ENCODE data around the gene IFITM10.

The IFITM10 gene

DNA sequence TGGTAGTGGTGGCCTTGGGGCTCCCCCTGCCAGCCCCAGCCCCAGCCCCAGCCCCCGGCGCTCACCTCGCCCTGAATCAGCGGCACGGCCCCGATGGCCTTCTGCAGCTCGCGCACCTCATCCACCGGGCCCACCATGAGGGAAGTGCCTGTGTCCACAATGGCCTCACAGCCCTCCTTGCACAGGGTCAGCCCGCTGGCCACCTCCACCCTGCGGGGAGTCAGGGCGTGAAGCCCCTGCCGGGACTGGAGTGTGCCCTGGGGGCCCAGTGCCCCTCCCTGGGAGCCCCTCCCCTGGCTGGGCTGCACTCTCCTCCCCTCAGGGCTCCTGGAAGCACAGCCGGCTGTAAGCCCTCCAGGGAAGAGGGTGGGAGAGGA is 3.5 kb upstream of the IFITM10 start:
- H3K36me3 ChIP-seq (ENCODE audit: control insufficient read depth, insufficient read depth, low read length, severe bottlenecking) = peaks cover 68% of the 10 kb centered on the region
- H3K9ac ChIP-seq (ENCODE audit: low read length) = no peak overlapping the region
- peaks cover 27% of the 10 kb centered on the region for H3K4me1 ChIP-seq (ENCODE audit: control insufficient read depth, insufficient read depth, low read length)
- H3K4me3 ChIP-seq (ENCODE audit: low read length) = no peak overlapping the region
- H3K27me3 ChIP-seq (replicated peaks; ENCODE audit: control insufficient read depth, insufficient read depth, low read length) = no peaks in the 10 kb centered on the region
- no peaks in the 10 kb centered on the region for H3K9me3 ChIP-seq (ENCODE audit: control insufficient read depth, low read length)
- no peak for DNase-seq (ENCODE audit: low read depth)

DNA sequence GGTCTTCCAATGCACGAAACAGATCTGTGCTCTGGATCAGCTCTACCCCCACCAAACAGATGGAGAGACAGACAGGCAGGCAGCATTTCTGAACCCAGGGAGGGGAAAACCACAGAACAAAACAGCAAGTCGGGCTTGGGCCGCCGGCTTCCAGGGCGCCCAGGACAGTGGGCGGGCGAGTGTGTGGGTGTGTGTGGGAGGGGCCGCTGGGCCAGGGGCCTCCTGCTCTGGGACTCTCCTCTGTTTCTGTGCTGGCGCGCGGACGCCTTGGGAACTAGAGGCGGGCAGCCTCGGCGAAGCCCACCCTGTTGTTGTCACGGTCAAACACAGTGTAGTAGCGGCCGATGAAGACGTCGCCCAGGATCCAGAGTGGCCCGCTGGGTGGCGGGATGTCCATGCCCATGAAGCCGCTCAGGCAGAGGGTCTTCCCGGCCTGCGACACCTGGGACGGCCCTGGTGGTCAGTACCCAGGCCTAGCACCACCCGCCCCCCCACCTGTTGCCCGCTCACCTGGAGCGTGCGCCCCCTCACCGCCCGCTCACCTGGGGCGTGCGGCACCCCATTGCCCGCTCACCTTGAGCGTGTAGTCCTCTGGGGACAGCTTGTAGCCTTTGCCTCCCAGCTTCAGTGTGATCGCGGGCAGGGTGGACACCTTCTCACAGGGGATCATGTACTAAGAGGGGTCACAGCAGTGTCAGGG is 3.0 kb upstream of the IFITM10 start:
- H3K4me1 ChIP-seq (ENCODE audit: control insufficient read depth, insufficient read depth, low read length) = peaks cover 27% of the 10 kb centered on the region
- no peaks in the 10 kb centered on the region for H3K27me3 ChIP-seq (replicated peaks; ENCODE audit: control insufficient read depth, insufficient read depth, low read length)
- H3K9me3 ChIP-seq (ENCODE audit: control insufficient read depth, low read length) = no peaks in the 10 kb centered on the region
- H3K4me3 ChIP-seq (ENCODE audit: low read length) = no peak overlapping the region
- DNase-seq (ENCODE audit: low read depth) = no peak
- H3K9ac ChIP-seq (ENCODE audit: low read length) = no peak overlapping the region
- H3K36me3 ChIP-seq (ENCODE audit: control insufficient read depth, insufficient read depth, low read length, severe bottlenecking) = peaks cover 63% of the 10 kb centered on the region

DNA sequence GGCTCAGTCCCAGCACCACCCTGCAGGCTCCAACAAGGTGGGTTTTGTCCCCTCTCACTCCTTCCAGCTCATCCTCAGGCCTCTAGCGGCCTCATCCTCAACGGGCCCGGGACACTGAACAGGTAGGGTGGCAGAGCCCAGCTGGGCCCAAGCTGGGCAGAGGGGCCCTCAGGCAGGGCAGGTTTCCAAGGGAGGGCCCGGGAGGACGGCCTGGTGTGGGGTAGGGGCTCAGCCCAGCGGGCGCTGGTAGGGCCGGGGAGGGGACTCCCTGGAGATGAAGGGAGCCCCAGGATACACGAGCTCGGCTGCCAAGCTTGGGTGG is 2.5 kb upstream of the IFITM10 start:
- Histone ChIP-seq H3K27me3 (replicated peaks; ENCODE audit: control insufficient read depth, insufficient read depth, low read length) (no peaks in the 10 kb centered on the region), H3K4me1 (ENCODE audit: control insufficient read depth, insufficient read depth, low read length) (peaks cover 27% of the 10 kb centered on the region), H3K4me3 (ENCODE audit: low read length) (no peak overlapping the region), H3K9ac (ENCODE audit: low read length) (peak overlapping the region; percentile 22), H3K9me3 (ENCODE audit: control insufficient read depth, low read length) (no peaks in the 10 kb centered on the region), H3K36me3 (ENCODE audit: control insufficient read depth, insufficient read depth, low read length, severe bottlenecking) (peaks cover 59% of the 10 kb centered on the region)
- DNase-seq (ENCODE audit: low read depth) = no peak

DNA sequence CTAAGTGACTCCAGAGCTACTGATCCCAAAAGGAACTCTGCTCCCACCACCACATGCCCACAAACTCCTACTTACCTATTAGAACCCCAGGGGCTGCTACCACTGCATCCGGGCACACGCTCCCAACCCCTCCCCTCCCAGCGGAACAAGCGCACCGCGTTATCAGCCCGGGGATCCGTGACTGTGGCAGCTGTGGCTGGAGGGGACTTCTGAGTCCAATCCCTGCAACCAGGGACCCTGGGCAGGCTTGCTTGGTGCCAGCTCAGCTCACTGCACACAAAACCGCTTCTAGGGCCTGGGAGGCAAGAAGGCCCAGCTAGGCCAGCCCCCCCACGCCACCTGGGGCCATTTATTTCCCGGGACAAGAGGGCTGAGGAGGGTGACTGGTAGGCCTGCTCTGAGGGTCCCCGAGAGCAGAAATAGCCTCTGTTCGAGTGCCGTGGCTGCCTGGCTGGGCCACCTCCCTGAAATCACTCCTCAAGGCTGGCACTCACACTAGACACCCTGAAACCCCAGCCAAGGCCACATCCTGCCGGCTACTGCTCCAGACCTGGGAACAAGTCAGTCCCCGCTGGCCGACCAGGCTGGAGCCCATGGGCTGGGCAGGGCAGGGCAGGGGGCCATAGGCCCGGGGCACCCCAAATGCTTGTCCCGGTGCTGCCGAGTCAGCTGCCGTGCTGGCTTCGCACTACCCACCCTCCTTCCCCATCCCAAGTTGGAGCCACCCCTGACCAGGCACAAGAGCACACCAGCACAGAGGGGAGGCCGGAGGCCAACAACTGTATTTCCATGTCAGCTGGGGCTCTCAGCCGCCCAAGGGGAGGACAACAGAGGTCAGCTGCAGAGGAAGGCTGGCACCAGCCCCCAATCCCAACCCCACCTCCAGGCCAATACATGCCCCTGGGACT is 1.9 kb upstream of the IFITM10 start:
- no peaks in the 10 kb centered on the region for H3K27me3 ChIP-seq (replicated peaks; ENCODE audit: control insufficient read depth, insufficient read depth, low read length)
- peak overlapping the region; percentile 22 for H3K9ac ChIP-seq (ENCODE audit: low read length)
- DNase-seq (ENCODE audit: low read depth) = no peak
- H3K4me3 ChIP-seq (ENCODE audit: low read length) = no peak overlapping the region
- H3K36me3 ChIP-seq (ENCODE audit: control insufficient read depth, insufficient read depth, low read length, severe bottlenecking) = peaks cover 55% of the 10 kb centered on the region
- H3K9me3 ChIP-seq (ENCODE audit: control insufficient read depth, low read length) = no peaks in the 10 kb centered on the region
- peaks cover 32% of the 10 kb centered on the region for H3K4me1 ChIP-seq (ENCODE audit: control insufficient read depth, insufficient read depth, low read length)

DNA sequence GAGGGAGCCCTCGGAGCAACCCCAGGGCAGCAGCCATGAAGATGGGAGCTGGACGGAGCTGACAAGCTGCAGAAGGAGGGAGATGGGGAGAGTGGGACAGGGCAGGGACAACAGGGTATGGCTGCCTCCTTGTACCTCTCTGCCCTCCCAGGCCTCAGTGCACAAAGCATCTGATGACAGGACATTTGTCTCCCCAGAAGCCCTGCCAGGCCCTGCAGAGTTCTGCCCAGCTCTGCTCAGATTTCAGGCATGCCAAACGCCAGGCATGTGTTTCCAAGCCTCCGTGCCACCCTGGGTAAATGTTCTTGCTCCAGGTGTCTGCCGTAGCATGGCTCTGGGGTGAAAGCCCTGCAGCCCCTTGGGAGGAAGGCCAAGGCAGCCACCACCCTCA is 1.1 kb upstream of the IFITM10 start:
- peaks cover 48% of the 10 kb centered on the region for H3K36me3 ChIP-seq (ENCODE audit: control insufficient read depth, insufficient read depth, low read length, severe bottlenecking)
- H3K9me3 ChIP-seq (ENCODE audit: control insufficient read depth, low read length) = no peaks in the 10 kb centered on the region
- no peak for DNase-seq (ENCODE audit: low read depth)
- H3K27me3 ChIP-seq (replicated peaks; ENCODE audit: control insufficient read depth, insufficient read depth, low read length) = no peaks in the 10 kb centered on the region
- peak overlapping the region; percentile 77 for H3K9ac ChIP-seq (ENCODE audit: low read length)
- peaks cover 32% of the 10 kb centered on the region for H3K4me1 ChIP-seq (ENCODE audit: control insufficient read depth, insufficient read depth, low read length)
- no peak overlapping the region for H3K4me3 ChIP-seq (ENCODE audit: low read length)

DNA sequence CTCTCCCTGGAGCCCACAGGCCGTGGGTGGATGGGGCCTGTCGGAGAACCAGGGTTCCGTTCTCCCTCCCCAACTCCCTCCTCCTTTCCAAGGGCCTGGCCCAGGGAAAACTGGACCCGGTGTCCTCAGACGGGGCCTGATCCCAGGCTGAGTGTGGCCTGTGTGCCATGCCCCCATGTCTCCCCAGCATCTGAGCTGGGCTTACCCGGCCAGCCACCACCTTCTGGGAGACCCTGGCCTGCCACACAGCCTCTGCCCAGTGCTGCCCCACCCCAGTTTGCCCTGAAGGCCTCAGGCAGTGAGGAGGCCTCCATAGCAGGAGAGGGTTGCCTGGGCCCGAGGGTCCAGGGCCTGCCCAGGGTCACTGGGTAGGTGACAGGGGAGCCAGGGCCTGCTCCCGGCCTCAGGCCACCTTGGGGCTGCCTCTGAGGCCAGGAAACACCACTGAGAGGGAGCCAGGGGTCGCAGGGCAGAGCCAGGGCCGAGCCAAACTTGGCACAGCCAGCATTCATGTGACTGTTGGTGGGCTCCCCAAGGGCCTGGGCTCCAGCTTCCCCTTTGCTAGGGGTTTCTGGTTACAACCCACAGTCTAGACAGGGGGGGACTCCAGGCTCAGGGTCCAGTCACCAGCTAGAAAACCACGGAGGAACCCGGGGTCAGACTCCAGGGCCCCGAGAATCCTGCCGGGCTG is 590 bp upstream of the IFITM10 start:
- Histone ChIP-seq H3K36me3 (ENCODE audit: control insufficient read depth, insufficient read depth, low read length, severe bottlenecking) (peaks cover 43% of the 10 kb centered on the region), H3K4me1 (ENCODE audit: control insufficient read depth, insufficient read depth, low read length) (peaks cover 32% of the 10 kb centered on the region), H3K27me3 (replicated peaks; ENCODE audit: control insufficient read depth, insufficient read depth, low read length) (no peaks in the 10 kb centered on the region), H3K4me3 (ENCODE audit: low read length) (no peak overlapping the region), H3K9me3 (ENCODE audit: control insufficient read depth, low read length) (no peaks in the 10 kb centered on the region), H3K9ac (ENCODE audit: low read length) (peak overlapping the region; percentile 77)
- DNase-seq (ENCODE audit: low read depth) = no peak

DNA sequence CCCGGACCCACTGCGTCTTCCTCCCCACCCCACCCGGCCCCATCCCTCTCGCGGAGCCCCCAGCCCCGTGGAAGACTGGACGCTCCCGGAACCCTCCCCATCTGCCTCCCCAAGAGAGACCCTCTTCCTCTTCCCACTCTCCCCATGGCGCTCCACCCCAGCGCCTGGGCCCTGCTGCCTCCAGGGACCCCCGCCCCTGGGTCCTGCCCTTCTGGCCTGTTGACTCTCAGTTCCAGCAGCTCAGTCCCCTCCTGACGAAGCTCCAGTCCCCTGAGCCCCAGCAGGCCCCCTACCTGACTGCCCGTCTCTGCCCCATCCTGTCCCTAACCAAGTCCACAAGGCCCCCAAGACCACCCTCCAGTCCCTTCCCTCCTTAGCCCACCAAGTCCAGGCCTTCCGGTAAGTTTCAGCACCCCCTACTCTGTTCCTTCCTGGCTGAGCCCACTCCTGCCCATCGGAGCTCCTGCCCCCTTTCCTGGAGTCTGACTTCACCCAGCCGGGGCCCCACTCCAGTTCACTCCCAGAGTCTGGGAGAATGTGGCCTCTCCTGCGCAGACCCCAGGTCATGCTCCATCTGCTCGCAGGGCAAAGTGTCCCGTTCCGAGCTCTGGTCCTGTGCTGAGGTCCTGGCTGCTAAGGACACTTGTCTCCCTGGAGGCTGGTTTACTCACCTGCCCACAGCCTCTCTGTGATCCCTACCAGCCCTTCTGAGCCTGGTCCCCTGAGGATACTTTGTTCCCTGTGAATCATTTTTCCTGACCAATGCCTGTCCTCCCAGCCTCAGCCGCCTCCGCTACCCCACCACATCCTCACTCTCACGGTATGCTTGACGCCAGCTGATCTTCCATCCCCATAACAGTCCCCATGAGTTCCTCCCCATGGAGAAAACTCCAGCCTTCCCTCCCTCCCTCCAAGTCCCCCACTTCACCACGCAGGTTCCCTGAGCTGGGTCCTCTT is 722 bp downstream of the IFITM10 start:
- H3K36me3 ChIP-seq (ENCODE audit: control insufficient read depth, insufficient read depth, low read length, severe bottlenecking) = peaks cover 30% of the 10 kb centered on the region
- H3K4me1 ChIP-seq (ENCODE audit: control insufficient read depth, insufficient read depth, low read length) = peaks cover 39% of the 10 kb centered on the region
- no peaks in the 10 kb centered on the region for H3K27me3 ChIP-seq (replicated peaks; ENCODE audit: control insufficient read depth, insufficient read depth, low read length)
- peak overlapping the region; percentile 77 for H3K9ac ChIP-seq (ENCODE audit: low read length)
- peak overlapping the region; percentile 79 for H3K4me3 ChIP-seq (ENCODE audit: low read length)
- peak; percentile 81 for DNase-seq (ENCODE audit: low read depth)
- no peaks in the 10 kb centered on the region for H3K9me3 ChIP-seq (ENCODE audit: control insufficient read depth, low read length)

DNA sequence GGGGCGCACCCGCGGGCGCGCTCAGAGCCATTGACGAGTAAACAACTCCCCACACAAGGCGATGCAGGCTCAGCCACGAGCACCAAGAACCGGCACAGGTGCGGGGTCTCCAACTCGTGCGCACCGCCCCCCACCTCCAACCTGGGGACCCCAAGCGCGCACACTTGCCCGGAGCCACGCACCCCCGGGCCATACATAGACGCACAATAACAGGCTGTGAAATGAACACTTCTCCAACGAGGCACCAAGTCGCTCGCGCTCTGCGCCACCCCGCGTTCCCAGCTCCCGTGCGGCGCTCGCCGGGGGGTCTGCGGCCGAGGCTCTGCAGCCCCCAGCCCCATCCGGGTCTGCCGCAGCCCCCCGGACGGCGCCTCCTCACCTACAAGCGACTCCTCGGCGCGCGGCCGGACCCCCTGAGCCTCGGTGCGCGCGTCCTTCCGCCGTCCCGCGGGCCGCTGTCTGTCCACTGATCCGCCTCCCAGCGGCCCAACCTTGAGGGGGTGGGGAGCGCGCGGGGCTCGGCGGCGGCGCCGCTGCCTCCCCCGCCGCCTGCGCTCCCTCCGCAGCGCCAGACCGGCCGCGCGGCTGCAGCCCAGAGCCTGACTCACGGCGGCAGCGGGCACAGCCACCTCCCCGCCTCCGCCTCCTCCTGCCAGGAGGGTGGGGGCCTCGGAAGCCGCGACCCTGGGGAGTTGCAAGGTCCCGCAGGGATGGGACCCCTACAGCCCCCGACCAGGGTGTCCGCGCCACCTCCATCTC is 1.6 kb downstream of the IFITM10 start:
- Histone ChIP-seq H3K27me3 (replicated peaks; ENCODE audit: control insufficient read depth, insufficient read depth, low read length) (no peaks in the 10 kb centered on the region), H3K36me3 (ENCODE audit: control insufficient read depth, insufficient read depth, low read length, severe bottlenecking) (peaks cover 22% of the 10 kb centered on the region), H3K4me1 (ENCODE audit: control insufficient read depth, insufficient read depth, low read length) (peaks cover 46% of the 10 kb centered on the region), H3K9me3 (ENCODE audit: control insufficient read depth, low read length) (no peaks in the 10 kb centered on the region), H3K9ac (ENCODE audit: low read length) (peak overlapping the region; percentile 77), H3K4me3 (ENCODE audit: low read length) (peak overlapping the region; percentile 79)
- DNase-seq (ENCODE audit: low read depth) = peak; percentile 64

DNA sequence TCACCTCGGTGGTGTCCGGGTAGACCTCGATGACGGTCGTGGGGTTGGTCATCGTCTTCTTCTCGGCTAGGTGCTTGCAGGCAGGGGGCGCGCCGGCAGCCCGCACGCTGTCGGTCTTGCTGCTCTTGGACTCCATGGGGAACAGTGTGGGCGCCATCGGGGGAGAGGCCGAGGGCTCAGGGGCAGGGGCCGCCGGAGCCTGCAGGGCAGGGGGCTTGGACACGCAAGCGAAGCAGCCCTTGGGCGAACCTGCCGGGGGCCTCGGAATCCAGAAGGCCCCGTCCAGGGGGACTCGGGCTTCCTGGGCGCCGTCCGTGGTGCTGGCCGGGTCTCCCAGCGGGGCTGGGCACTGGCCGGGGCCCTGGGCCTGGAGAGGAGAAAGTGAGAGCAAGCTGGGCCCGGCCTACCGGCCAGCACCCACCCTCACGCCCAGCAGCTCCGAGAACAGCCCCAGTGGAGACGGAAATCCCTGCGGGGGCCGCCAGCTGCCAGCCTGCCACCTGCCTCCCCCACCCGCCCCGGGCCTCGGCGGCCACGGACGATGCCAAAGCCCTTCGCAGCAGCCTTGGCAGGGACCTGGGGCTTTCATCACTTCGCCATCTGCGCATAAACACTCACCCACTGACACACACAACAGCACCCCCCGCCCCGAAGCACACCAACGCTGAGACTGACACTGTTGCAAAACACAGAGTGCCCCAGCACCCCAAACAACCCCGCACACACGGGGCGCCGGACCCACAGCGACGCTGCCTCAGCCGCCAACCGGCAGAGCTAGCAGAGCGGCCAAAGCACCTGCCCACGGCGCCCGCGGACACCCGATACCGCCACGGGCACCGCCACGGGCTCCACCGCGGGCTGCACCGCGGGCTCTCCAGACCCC is 2.4 kb downstream of the IFITM10 start:
- Histone ChIP-seq H3K9me3 (ENCODE audit: control insufficient read depth, low read length) (no peaks in the 10 kb centered on the region), H3K4me3 (ENCODE audit: low read length) (peak overlapping the region; percentile 79), H3K36me3 (ENCODE audit: control insufficient read depth, insufficient read depth, low read length, severe bottlenecking) (peaks cover 13% of the 10 kb centered on the region), H3K27me3 (replicated peaks; ENCODE audit: control insufficient read depth, insufficient read depth, low read length) (no peaks in the 10 kb centered on the region), H3K9ac (ENCODE audit: low read length) (peak overlapping the region; percentile 77), H3K4me1 (ENCODE audit: control insufficient read depth, insufficient read depth, low read length) (peaks cover 46% of the 10 kb centered on the region)
- DNase-seq (ENCODE audit: low read depth) = no peak
